Nephron progenitor cell (in vitro differentiated cells): ENCODE measurements around the gene FAM43A.

Experiments
- DNase-seq: peaks from one replicate; pipeline ENCODE4 v3.0.0; 2021
- H3K27ac Mint-ChIP-seq: 2 replicates; pipeline ENCODE4 v1.8.0; 2021; ENCODE audit warnings: mild to moderate bottlenecking, moderate library complexity, mixed read lengths
- H3K27me3 Mint-ChIP-seq: 2 replicates; pipeline ENCODE4 v1.8.0; 2021; ENCODE audit warnings: mild to moderate bottlenecking, low read depth, mixed read lengths; ENCODE audit not compliant: poor library complexity
- H3K36me3 Mint-ChIP-seq: 2 replicates; pipeline ENCODE4 v1.8.0; 2021; ENCODE audit warnings: low read depth, mixed read lengths
- H3K4me1 Mint-ChIP-seq: 2 replicates; pipeline ENCODE4 v1.8.0; 2021; ENCODE audit warnings: mixed read lengths
- H3K4me3 Mint-ChIP-seq: 2 replicates; pipeline ENCODE4 v1.8.0; 2021; ENCODE audit warnings: mild to moderate bottlenecking, moderate library complexity, mixed read lengths
- H3K9me3 Mint-ChIP-seq: 2 replicates; pipeline ENCODE4 v1.8.0; 2021; ENCODE audit warnings: mild to moderate bottlenecking, moderate library complexity, mixed read lengths
- CTCF ChIP-seq: fragments of 200-600 bp; sonication (generic); IDR thresholded peaks from 2 replicates; pipeline ENCODE4 v1.5.0; 2021; ENCODE audit warnings: antibody characterized with exemption

FAM43A gene

GRCh38 chr3:194714564-194714963 lies 28.9 kb downstream of the FAM43A start:
- no peaks in the 10 kb centered on the region for H3K36me3 Mint-ChIP-seq
- peaks cover 7% of the 10 kb centered on the region for H3K27me3 Mint-ChIP-seq
- no peak for TF ChIP-seq CTCF
- DNase-seq = no peak
- no peaks in the 10 kb centered on the region for H3K9me3 Mint-ChIP-seq
- no peak overlapping the region for H3K27ac Mint-ChIP-seq
- H3K4me3 Mint-ChIP-seq = no peak overlapping the region
- peaks cover 20% of the 10 kb centered on the region for H3K4me1 Mint-ChIP-seq

- no peak for TF ChIP-seq CTCF
- H3K27me3 Mint-ChIP-seq = peaks cover 7% of the 10 kb centered on the region
- H3K27ac Mint-ChIP-seq = peak overlapping the region; percentile 30
- H3K4me1 Mint-ChIP-seq = peaks cover 20% of the 10 kb centered on the region
- H3K9me3 Mint-ChIP-seq = no peaks in the 10 kb centered on the region
- DNase-seq = no peak
- no peak overlapping the region for H3K4me3 Mint-ChIP-seq
- no peaks in the 10 kb centered on the region for H3K36me3 Mint-ChIP-seq
These were observed 29.5 kb downstream of the FAM43A start for GRCh38 chr3:194715022-194715800.

- no peak for TF ChIP-seq CTCF
- Mint-ChIP-seq H3K27me3 (peaks cover 9% of the 10 kb centered on the region), H3K4me1 (peaks cover 20% of the 10 kb centered on the region), H3K9me3 (no peaks in the 10 kb centered on the region), H3K27ac (no peak overlapping the region), H3K4me3 (no peak overlapping the region), H3K36me3 (no peaks in the 10 kb centered on the region)
- DNase-seq = no peak
These were observed 32.4 kb downstream of the FAM43A start for GRCh38 chr3:194718079-194718478.

GRCh38 chr3:194720048-194720447 lies 34.4 kb downstream of the FAM43A start:
- Mint-ChIP-seq H3K4me3 (no peak overlapping the region), H3K27ac (no peak overlapping the region), H3K9me3 (peaks cover 3% of the 10 kb centered on the region), H3K4me1 (peaks cover 29% of the 10 kb centered on the region), H3K27me3 (peaks cover 8% of the 10 kb centered on the region), H3K36me3 (no peaks in the 10 kb centered on the region)
- TF ChIP-seq CTCF = no peak
- DNase-seq = no peak

GRCh38 chr3:194723846-194724618 lies 38.3 kb downstream of the FAM43A start:
- H3K4me1 Mint-ChIP-seq = peaks cover 34% of the 10 kb centered on the region
- no peak overlapping the region for H3K4me3 Mint-ChIP-seq
- H3K27ac Mint-ChIP-seq = peak overlapping the region; percentile 68
- no peaks in the 10 kb centered on the region for H3K36me3 Mint-ChIP-seq
- TF ChIP-seq CTCF = no peak
- H3K9me3 Mint-ChIP-seq = peaks cover 3% of the 10 kb centered on the region
- H3K27me3 Mint-ChIP-seq = peaks cover 14% of the 10 kb centered on the region
- no peak for DNase-seq
